GM19372 (cell line): Measurements from ENCODE around the gene AUTS2.

Source experiments
- ATAC-seq: cut with Tn5 transposase; IDR thresholded peaks from one replicate; pipeline ENCODE4 v1.9.1; 2021; ENCODE audit warnings: mild to moderate bottlenecking, low read depth, moderate library complexity; ENCODE audit not compliant: unreplicated experiment

Gene AUTS2

GRCh38 chr7:70619659-70620058 lies 1021.4 kb downstream of the AUTS2 start:
- no peak for ATAC-seq

GRCh38 chr7:70620333-70621055 lies 1022.2 kb downstream of the AUTS2 start:
- no peak for ATAC-seq

GRCh38 chr7:70621954-70622600 lies 1023.8 kb downstream of the AUTS2 start:
- no peak for ATAC-seq

GRCh38 chr7:70622936-70623335 lies 1024.7 kb downstream of the AUTS2 start:
- no peak for ATAC-seq

- no peak for ATAC-seq
Observed at GRCh38 chr7:70624500-70625103, 1026.3 kb downstream of the AUTS2 start.

GRCh38 chr7:70627461-70627860 lies 1029.2 kb downstream of the AUTS2 start:
- ATAC-seq, result no peak

GRCh38 chr7:70630440-70630817 lies 1032.2 kb downstream of the AUTS2 start:
- ATAC-seq, result no peak

GRCh38 chr7:70630818-70631457 lies 1032.7 kb downstream of the AUTS2 start:
- no peak for ATAC-seq

- no peak for ATAC-seq
Observed at GRCh38 chr7:70631718-70632117, 1033.4 kb downstream of the AUTS2 start.

GRCh38 chr7:70632400-70632799 lies 1034.1 kb downstream of the AUTS2 start:
- ATAC-seq, result no peak

- ATAC-seq, result no peak
Observed at GRCh38 chr7:70634071-70634470, 1035.8 kb downstream of the AUTS2 start.

- no peak for ATAC-seq
Observed at GRCh38 chr7:70634610-70635068, 1036.4 kb downstream of the AUTS2 start.

- no peak for ATAC-seq
Observed at GRCh38 chr7:70635633-70636032, 1037.4 kb downstream of the AUTS2 start.

GRCh38 chr7:70636169-70636568 lies 1037.9 kb downstream of the AUTS2 start:
- ATAC-seq, result no peak

GRCh38 chr7:70637726-70638125 lies 1039.5 kb downstream of the AUTS2 start:
- no peak for ATAC-seq

GRCh38 chr7:70638158-70639107 lies 1040.2 kb downstream of the AUTS2 start:
- ATAC-seq, result no peak

- ATAC-seq, result no peak
Observed at GRCh38 chr7:70640266-70640833, 1042.1 kb downstream of the AUTS2 start.

- ATAC-seq, result no peak
Observed at GRCh38 chr7:70641882-70642281, 1043.6 kb downstream of the AUTS2 start.

- ATAC-seq, result no peak
Observed at GRCh38 chr7:70645279-70645678, 1047.0 kb downstream of the AUTS2 start.

GRCh38 chr7:70645876-70646351 lies 1047.6 kb downstream of the AUTS2 start:
- ATAC-seq, result no peak
